Measurements from ENCODE around the gene KCNQ1OT1.

The KCNQ1OT1 gene

DNA sequence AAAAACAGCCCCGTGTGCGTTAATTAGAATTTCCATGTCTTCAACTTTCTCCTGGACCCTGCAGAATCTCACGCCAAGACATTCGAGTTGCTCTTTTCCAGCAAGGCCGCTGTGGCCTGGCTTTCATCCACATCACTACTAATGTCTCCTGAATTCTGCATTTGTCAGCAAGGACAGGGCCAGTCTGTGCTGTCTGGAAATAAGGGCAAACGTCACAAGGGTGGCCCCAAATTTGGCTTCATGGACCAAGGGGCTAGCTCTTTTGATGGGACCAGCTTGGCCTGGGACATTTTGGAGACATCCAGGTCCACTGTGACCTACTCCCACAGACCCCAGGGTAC lies 33.4 kb downstream of the KCNQ1OT1 start:
- H3K4me3 ChIP-seq (ENCODE audit: low read depth, low read length), result no peak overlapping the region
- DNase-seq (ENCODE audit: low read depth), result no peak
- TF ChIP-seq, protein P1, sequence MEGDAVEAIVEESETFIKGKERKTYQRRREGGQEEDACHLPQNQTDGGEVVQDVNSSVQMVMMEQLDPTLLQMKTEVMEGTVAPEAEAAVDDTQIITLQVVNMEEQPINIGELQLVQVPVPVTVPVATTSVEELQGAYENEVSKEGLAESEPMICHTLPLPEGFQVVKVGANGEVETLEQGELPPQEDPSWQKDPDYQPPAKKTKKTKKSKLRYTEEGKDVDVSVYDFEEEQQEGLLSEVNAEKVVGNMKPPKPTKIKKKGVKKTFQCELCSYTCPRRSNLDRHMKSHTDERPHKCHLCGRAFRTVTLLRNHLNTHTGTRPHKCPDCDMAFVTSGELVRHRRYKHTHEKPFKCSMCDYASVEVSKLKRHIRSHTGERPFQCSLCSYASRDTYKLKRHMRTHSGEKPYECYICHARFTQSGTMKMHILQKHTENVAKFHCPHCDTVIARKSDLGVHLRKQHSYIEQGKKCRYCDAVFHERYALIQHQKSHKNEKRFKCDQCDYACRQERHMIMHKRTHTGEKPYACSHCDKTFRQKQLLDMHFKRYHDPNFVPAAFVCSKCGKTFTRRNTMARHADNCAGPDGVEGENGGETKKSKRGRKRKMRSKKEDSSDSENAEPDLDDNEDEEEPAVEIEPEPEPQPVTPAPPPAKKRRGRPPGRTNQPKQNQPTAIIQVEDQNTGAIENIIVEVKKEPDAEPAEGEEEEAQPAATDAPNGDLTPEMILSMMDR (IDR thresholded peaks at IDR 0.05; ENCODE audit: control insufficient read depth, extremely low read depth, insufficient read depth), result no peak

DNA sequence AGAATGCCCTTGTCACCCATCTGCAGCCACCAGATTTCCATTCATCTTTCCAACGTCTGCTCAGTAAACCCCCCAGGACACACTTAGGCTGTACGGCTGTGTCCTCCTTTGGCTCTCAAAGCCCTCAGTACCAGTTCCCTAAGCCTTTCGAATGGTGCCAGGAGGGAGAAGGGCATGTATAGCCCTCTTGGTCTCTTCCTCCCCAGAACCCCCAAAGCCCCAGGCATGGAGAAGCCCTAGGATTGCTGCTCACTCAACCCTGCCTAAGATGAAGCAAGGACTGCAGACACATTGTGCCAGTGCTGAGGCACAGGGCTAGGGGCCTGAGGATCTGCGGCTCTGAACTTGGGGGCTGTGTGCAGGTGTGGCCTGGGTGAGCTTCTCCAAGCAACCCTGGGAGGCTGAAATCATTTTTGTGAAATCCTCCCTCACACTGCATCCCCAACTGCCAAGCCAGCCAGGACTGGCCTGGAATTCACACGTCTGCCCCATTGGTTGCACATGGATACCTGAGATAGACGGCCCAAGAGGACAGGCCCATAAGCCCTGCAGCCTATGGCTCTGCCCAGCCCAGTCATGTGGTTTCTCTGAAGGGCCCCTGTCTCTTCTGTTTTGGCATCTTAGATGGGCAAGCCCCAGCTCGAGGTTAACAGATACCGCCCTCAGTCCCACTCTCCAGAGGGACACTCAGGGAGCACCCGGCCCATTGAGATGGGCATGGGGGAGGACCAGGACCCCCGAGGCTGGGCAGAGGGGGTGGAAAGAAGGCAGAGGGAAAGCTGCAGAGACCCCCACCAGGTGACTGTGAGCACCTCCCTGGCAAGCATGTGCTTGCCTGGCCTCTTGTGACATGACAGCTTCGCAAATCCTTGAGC lies 34.0 kb downstream of the KCNQ1OT1 start:
- TF ChIP-seq, protein P1 (IDR thresholded peaks at IDR 0.05; ENCODE audit: control insufficient read depth, extremely low read depth, insufficient read depth), result no peak
- no peak for DNase-seq (ENCODE audit: low read depth)
- H3K4me3 ChIP-seq (ENCODE audit: low read depth, low read length), result no peak overlapping the region

- no peak overlapping the region for H3K4me3 ChIP-seq (ENCODE audit: low read depth, low read length)
- DNase-seq (ENCODE audit: low read depth), result no peak
- TF ChIP-seq, protein P1 (IDR thresholded peaks at IDR 0.05; ENCODE audit: control insufficient read depth, extremely low read depth, insufficient read depth), result no peak
Observed at GRCh38 chr11:2664791-2665525, 34.8 kb downstream of the KCNQ1OT1 start.

DNA sequence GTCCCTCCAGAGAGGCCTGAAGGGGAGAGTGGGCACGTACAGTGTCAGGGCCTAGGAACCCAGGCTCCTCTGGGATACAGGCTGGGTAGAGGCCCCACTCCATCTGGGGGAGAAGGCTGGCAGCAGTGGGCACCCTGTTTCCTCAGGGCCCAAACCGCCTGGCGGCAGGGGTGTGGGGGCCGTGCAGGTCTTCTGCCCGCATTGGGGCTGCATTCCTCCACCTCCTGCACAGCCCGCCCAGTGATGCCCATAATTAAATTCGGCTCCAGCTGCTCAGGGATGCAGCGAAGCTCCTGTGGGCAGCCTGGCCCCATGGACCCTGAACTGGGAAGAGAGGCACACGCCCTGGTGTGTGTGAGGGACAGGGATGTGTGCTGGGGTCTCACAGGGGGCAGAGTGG lies 35.4 kb downstream of the KCNQ1OT1 start:
- no peak overlapping the region for H3K4me3 ChIP-seq (ENCODE audit: low read depth, low read length)
- TF ChIP-seq, protein P1 (IDR thresholded peaks at IDR 0.05; ENCODE audit: control insufficient read depth, extremely low read depth, insufficient read depth), result no peak
- DNase-seq (ENCODE audit: low read depth), result no peak

- TF ChIP-seq, protein P1 (IDR thresholded peaks at IDR 0.05; ENCODE audit: control insufficient read depth, extremely low read depth, insufficient read depth), result no peak
- no peak for DNase-seq (ENCODE audit: low read depth)
- H3K4me3 ChIP-seq (ENCODE audit: low read depth, low read length), result no peak overlapping the region
Observed at GRCh38 chr11:2663915-2664314, 35.9 kb downstream of the KCNQ1OT1 start.

DNA sequence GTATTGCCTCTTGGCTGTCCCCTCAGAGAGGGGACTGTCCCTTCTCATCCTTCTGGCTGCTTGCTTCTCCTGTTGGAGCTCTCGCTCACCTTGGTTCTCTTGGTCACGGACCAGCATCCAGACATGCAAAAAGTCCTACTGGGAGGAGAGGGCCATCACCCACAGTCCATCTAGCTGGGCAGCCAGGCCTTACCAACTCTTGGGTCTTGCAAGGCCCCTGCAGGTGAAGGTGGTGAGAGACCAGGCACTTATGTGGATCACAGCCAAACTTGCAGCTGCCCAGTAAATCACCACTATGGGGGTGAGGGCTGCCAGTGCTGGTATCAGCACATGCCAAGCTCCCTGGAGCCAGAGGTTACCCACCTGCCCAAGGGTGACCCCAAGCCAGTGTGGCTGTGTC lies 36.3 kb downstream of the KCNQ1OT1 start:
- H3K4me3 ChIP-seq (ENCODE audit: low read depth, low read length), result no peak overlapping the region
- no peak for DNase-seq (ENCODE audit: low read depth)
- TF ChIP-seq, protein P1 (IDR thresholded peaks at IDR 0.05; ENCODE audit: control insufficient read depth, extremely low read depth, insufficient read depth), result no peak

All from LNCaP clone FGC (cell line).